ENCODE results near the gene TMEM163.
"Not testable (repeated sequence)": the region's sequence is repeated elsewhere in the genome, so short reads cannot be mapped to it uniquely, and the experiment has no call there.

Gene TMEM163

DNA sequence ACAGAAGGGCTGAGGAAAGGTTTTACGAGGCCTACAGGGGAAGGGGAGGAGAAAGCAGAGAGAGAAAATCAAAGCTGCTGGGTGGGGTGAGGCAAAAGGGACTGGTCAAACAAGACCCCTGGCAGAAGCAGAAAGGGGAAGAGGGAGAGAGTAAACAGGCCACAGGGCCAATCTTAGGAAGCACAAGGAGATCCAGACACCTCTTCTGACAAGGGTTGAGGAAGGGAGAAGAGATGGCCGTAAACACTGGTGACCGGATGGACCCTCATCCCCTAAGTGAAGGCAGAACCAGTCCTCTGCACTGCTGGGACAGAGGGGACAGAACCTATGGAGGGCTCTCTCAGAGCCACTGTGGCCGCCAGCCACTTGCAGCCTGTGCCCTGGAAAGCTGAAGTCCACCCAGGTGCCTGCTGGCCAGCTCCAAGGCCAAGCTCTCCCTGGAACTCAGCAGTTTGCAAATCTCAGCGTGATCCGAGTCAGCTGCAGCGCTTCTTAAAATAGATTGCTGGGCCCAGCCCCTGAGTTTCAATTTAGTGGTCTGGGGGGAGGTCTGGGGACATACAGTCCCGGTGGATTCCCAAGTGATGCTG is 108.8 kb downstream of the TMEM163 start:
- DNase-seq = no peak

DNA sequence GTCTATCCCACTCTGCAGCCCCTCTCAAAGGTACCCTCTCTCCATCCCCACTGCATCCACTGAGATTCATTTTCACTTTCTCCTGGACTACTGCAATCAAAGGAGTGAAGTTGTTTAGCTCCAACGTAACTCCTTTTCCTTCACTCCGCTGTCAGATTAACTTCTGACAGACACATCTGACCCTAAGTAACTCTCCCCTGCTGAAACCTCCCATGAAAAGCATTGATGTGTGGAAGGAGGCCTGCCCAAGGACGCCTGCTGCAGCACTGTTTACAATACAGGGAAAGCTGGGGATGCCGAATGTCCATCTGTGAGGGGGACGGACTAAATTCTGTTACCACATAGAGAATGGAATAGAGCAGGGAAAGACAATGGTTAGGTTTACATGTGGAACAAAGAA is 114.8 kb downstream of the TMEM163 start:
- no peak for DNase-seq

DNA sequence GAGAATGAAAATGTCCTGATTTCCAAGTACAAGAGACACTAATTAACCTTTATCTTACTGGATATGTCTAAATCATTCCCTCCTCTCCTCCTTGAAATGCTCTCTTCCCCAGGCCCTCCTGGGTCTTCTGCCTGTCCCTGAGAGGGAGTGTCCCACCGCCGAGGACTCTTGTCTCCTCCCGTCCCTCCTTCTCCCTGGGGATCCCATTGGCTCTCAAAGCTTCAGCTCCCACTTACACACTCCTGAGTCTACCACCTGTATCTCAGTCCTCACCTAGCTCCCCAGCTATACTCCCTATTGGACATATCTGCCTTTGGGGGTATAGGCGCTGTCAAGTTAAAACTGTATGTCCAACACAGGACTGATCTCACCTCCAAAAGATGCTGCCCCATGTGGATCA is 116.1 kb downstream of the TMEM163 start:
- DNase-seq = no peak

DNA sequence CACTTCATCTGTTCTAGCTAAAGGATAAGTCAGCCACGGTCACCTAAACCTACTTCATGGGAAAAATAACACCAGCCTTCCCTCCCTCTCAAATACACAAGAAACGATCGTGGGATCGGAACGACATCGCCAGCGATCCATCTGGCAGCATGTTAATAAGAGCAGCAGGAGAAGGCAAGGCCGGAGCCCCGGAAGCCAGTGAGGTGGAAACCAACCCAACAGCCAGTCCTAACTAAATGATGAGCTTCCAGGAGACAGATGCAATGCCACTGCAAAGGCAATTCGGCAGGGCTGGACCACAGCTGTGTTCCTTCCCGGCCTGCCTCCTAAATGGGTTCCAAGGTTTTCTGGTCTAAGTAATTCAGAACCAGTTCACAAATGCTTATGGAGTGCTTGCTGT is 117.5 kb downstream of the TMEM163 start:
- no peak for DNase-seq

DNA sequence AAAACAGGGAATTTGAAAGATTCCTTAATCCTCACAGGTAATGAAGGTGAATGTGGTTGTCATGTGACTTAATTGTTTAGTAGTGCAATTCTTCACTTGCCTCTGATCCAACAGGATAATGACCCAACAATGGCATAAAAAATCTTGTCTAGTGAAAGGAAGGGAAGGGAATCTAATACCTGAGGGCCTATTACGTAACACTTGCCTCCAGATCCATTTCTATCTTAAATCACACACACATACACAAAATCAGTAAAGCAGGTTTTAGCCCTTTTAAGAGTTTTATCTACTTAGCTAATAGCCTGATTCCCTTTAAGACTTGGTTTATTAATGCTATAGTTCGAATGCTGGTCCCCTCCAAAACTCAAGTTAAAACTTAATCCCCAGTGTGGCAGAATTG is 118.6 kb downstream of the TMEM163 start:
- no peak for DNase-seq

DNA sequence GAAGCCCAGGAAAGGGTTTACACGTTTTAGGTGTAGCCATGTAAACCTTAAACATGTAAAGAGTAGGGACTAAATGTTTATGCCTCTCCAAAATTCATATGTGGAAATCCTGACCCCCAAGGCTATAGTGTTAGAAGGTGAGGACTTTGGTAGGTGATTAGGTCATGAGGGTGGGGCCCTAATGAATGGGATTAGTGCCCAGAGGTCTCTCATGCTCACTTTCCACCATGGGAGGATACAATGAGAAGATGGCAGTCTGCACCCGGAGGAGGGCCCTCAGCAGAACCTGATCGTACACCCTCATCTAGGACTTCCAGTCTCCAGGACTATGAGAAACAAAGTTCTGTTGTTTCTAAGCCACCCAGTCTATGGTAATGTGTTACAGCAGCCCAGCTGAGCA is 119.6 kb downstream of the TMEM163 start:
- no peak for DNase-seq

DNA sequence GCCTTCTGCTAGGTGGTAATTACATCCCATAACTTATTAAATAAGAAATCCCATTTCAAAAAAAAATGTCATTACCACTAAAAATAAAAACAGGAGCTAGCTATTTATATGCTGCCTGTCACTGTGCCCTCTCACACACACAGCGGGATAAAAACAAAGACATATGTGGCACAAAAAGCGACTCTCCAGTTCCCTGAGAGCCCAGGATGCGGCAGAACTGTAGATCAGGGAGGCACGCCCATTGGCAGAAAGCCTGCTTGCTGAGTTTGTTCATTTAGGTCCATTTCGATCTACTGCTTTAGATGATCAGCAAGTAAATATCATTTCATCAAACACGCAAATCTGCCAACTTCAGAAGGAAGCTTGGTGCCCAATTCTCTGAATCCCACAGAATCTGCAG is 124.4 kb downstream of the TMEM163 start:
- no peak for DNase-seq

DNA sequence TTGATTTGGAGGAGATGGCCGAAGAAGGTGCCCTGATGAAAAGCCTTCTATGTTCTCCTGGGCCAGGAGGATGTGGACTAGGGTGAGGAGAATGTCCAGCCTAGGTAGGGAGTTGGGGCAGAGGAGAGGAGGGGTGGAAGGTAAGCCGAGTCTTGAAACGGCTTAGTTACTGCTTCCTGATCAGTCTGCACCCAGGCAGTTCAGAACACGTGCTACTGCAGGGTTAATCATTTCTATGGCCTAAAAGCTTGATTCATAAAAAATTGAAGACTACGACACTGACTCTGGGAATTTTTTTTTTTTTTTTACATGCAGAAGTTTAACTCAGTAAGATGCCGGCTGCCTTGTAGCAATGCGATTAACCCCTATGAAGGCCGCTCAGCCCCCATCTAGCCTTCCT is 125.3 kb downstream of the TMEM163 start:
- no peak for DNase-seq

DNA sequence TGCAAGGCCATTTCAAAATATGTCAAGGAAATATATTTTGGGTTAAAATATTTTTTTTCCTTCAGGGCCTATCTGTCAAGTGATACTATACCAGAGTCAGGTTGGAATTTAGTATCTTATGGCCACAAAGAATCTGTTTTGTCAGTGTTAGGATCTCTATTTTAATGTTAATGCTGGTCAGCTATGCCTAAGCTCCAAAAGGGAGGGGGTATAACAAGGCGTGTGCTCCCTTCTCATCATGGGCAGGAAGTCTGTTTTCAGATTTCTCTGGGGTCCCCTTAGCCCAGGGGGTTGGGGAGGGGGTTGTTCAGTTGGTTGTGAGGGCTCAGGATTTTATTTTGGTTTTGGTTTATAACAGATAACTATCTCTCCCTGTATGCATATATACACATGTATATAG is 126.4 kb downstream of the TMEM163 start:
- no peak for DNase-seq

DNA sequence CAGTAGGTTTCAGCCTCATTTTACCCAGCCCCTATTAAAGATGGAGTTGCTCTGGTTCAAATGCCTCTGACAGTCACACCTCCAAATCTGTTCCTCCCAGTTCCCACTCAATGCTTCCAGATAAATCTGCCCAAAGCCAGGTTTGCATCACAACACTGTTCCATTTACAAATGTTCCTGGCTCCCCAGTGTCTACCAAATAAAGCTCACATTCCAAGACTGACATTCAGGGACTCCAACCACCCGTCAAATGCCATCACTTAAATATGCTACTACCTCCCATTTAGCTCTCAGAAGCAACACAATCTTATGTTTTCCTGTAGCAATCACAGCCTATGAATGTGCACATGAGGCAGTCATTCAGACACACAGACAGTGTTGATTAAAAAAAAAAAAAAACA is 127.3 kb downstream of the TMEM163 start:
- no peak for DNase-seq

DNA sequence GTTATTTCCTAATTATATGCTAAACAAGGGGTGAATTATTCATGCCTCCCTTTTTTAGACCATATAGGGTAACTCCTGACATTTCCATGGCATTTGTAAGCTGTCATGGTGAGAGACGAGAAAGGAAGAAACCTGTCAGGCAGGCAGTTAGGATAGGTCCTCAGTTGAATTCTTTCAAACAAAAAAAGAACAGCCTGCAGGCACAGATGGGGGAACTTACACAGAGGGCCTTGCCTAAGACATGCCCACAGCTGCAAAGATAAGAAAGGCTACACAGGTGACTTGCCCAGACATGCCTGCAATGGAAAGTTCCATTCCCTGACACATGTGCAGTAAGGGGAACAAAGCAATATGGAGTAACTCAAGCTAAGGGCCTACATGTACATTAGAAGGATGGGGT is 128.1 kb downstream of the TMEM163 start:
- DNase-seq = no peak

DNA sequence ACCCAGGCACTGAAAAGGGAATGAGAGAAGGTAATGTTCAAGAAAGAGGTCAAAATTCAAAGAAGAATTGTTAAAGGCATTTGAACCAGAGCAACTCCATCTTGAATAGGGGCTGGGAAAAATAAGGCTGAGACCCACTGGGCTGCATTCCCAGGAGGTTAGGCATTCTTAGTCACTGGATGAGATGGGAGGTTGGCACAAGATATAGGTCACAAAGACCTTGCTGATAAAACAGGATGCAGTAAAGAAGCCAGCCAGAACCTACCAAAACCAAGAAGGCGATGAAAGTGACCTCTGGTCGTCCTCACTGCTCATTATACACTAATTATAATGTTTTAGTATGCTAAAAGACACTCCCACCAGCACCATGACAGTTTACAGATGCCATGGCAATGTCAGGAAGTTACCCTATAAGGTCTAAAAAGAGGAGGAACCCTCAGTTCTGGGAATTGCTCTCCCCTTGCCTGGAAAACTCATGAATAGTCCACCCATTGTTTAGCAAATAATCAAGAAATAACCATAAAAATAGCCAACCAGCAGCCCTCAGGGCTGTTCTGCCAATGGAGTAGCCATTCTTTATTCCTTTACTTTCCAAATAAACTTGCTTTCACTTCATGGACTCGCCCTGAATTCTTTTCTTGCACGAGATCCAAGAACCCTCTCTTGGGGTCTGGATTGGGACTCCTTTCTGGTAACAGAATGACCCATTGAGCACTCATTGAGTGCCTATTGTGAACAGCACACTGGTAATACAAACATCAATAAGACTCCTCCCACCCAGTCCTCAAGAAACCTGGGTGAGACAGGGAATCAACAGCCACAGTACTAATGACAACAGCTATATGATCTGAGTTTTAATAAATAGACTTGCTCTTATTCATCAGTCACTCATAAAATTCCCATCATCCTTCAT is 129.4 kb downstream of the TMEM163 start:
- not testable (repeated sequence) for DNase-seq

DNA sequence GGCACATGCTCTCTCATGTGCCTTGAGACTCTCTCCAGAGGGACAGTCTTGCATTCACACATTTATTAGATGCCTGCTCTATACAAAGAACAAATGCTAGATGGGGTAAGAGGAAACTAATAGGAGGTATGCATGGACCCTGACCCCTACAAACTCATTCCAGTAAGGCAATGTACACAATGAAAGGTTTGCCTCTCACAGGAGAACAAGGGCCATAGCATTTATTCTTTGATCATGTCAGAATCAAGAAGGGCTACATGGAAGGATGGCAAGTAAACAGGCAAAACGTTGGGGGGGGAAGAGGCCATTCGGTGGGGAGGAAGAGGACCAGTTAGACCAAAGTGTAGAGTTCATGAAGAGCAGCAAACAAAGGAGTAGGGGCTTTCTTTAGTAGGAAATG is 130.2 kb downstream of the TMEM163 start:
- DNase-seq = no peak

DNA sequence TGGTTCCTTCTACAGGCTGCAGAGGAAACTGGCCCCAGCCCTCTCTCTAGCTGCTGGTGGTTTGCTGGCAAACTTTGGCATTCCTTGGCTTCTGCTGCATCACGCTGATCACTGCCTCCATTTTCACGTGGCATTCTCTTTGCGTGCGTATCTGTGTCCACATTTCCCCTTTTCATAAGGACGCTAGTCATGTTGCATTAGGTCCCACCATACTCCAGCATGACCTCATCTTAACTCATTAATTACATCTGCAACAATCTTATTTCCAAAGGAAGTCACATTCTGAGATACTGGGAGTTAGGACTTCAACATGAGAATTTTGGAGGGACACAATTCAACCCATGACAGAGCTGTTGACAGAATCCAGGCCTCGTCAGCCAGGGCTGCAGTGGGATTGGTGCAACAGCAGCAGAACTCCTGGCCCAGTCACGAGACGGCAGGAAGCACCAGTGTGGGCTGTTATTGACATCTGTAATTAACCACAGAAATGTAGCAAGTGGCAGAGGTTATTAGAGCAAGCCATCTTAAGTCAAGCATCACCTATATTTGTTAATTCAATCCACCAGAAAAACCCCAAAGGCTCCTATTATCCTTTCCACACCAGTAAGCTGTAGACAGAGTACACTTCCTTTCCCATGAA is 132.4 kb downstream of the TMEM163 start:
- no peak for DNase-seq

DNA sequence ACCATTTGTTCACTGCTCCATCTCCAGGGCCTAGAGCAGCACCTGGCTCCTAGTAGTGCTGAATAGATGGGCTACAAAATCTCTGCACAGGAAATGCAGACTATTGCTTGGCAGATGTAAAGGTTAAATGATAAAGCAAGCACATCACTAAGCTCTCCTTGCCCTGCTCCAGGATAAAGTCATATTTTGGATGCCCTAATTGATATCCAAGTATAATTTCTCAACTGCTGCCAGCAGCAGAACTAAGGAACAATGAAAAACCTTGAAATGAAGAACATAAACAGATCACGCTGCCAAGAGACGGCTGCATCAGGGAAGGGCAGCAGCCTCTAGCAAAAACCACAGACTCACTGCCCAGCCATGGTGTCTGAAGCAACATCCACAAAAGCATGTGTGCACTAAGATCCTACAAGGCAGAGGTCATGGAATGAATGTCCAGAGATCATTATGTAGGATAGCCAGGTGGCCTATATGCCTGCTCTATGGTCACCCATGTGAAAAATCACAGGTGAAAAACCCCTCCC is 134.7 kb downstream of the TMEM163 start:
- DNase-seq = no peak

DNA sequence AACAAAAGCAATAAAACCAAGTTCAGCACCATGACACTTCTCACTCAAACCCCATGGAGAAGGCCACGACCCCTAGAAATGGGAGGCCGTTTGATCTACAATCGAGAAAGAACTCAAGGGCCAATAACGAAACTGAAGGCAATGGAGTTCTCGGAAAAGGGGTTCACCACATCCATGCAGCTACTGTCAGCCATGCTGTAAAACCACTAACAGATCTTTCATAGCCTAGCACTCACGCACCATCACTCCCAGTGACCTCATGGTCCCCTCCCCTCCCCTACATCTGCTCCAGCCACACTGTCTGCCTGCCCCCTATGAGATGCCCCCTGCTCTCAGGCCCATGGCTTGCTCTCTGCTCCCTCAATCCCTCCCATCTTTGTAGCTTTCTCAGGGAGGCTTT is 135.3 kb downstream of the TMEM163 start:
- DNase-seq = no peak

DNA sequence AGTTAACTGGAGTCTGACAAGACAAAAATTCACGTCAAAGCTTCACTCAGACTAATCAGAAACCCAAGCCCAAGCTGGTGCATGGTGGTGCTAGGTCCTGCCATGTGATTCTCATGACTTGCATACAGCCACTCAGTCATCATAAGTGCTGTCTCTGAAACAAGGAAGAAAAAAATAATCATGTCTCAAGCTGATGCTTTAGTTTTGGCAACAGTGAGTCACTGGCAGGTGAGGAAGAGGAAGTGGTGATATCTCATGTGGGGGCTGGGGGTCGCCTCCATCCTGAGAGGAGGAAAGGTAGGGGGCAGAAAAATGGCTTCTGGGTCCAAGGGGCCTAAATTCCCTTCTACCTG is 136.3 kb downstream of the TMEM163 start:
- no peak for DNase-seq

DNA sequence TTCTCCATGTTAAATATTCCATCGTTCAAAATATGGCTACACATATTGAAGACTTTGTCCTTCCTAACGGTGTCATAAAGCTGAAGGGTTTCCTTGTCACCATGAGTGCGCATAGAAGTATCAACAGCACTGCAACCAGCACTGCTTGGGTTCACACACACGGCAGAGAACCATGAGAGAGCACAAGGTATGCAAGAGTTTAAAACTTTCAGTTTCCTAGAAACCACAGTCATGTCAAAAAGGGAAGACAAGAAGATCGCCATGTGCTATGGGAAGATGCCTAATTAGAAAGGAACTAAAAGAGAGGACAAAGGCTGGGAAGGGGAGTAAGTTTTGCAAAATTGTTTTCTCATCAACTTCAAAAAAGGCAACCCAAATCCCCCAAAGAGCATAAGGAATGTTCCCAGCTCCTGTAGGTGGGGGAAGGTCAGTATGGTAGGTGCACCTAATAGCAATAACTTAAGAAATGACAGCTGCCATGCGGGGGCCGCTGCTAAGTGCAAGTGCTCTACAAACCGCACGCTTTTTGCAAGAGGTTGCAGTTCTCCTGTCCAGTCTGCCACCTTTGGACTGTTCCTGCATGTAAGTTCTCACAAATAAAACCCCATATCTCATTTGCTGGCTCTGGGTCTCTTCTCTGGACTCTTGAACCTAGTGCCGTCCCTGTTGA is 136.8 kb downstream of the TMEM163 start:
- no peak for DNase-seq

DNA sequence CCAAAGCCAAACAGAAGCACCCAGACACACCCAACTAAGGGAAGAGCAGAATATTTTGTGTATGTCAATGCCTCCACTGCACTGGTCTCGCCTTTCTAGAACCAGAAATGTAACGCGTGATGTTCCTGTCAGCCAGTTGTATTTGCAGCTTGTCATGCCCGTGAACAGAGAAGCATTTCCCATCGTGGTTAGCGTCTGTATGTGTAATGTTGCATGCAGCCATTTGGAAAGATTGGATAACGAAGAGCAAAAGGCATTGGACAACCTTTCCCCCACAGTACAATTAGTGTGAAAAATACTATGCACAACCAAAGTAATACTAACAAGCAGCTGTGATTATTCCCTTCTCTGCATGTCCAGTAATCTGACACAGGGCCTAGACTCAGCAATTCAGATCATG is 140.5 kb downstream of the TMEM163 start:
- DNase-seq = no peak

DNA sequence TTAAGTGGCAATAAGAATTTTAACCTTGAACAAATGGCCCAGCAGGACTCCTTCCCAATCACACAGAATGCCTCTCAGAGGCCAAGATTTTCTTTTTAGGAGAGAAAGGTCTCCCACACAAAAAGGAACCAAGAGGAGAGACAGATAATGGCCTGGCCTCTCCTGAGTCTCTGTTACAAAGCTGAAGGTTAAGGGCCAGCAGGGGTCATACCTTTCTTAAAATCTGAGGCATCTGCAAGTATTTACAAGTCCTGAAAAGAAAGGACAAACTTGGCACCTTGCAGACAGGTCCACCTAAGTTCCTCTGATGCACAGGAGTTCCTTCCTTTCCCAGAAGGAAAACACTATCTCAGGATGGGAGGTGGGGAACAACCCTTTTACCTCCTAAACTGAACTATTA is 142.3 kb downstream of the TMEM163 start:
- no peak for DNase-seq

DNA sequence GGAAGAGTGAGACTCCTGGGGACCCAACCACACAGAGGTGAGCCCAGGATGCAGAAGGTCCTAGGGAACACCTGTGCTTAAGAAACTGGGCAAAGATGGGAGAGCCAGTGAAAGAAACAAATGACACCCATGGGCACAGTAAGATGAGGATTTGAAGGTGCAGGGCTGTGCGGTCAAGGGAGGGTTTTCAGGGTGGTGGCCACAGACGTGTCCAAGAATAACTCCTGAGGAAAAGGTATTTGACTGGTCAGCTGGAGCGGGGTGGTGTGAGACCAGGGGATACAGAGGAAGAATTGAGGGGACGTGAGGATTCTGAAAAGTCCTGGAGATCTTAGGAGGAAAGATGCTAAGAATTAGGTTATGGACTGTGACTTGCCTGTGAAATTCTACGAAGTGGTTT is 142.9 kb downstream of the TMEM163 start:
- DNase-seq = no peak

DNA sequence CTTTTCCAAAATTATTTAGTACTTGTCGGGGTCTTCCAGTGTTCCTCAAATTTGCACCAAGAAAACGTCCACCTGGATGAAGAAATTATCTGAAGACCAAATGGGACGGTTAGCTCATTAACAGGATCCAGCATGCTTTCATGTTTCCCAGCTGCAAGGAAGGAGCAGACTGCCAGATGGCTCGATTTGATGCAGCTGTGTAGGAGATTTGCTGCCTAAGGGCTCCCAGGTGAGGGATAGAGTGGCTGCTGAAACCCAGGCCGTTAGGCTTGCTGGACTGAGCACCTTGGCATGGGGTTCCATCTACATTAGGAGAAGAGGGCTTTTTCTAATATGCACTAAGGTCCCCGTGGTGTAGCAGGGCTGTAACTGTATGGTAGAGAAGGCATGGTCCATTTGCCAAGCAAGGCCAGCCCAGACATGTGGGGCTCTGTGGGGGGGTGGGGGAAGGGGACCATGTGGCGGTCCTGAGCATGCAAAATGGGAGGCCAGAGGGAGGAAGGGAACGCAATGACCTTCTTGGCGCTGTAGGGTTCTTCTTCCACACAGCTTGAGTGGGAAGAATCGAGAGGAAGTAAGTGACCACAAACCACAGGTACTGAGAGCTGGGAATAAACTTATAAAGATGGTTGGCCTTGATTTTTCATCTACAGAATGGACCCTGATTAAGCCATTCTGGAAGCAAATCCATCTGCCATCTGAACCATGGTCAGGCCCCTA is 144.0 kb downstream of the TMEM163 start:
- DNase-seq = peak; percentile 7

DNA sequence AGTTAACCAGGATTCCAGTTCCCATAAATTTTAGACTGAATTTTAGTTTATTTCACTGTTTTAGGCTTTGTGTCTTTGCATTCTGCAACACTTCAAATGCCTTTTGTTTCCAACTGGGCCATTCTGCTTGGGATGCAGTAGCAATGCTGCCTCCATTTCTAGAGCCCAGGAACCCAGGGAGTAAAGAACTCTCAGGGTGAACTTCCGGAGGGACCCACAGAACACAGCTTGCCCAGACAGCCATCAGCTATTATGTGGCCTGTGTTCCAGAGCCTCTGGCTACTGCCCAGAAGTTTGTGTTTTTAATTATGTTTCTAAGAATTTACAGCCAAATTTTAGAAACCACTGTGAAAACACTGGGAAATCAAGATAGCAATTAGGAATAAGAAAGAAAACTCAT is 145.1 kb downstream of the TMEM163 start:
- no peak for DNase-seq

Measured in GDM1 (cell line).